HEK293 (cell line): ENCODE results near the gene FAM89A.

Experiments used
- CTCF ChIA-PET: fragments of 350-600 bp; formaldehyde crosslinking; extraction: SDS; loops from one replicate; lab custom pipeline; 2021; ENCODE audit warnings: antibody characterized with exemption; lab: Yijun Ruan, JAX
- POLR2A ChIA-PET: fragments of 300-600 bp; formaldehyde crosslinking; extraction: SDS; loops from one replicate; lab custom pipeline; 2020; ENCODE audit warnings: antibody characterized with exemption, inconsistent platforms; lab: Yijun Ruan, JAX
- H3K27ac ChIP-seq: fragments of 200-500 bp; sonication (Bioruptor generic); 2 replicates; pipeline ENCODE4 v1.5.1; 2014; ENCODE audit warnings: low read depth, low read length, control low read depth, inconsistent platforms; ENCODE audit errors: extremely low read depth
- H3K36me3 ChIP-seq, 2 experiments: fragments of 200-500 bp in 1 of 2; sonication (Bioruptor generic) in 1 of 2; 1 replicate in 1 of 2; 2 replicates in 1 of 2; pipeline ENCODE4 v1.5.1; 2014 to 2017; ENCODE audit warnings: inconsistent platforms in 2 of 2, low read length in 2 of 2; ENCODE audit not compliant: control insufficient read depth in 2 of 2, insufficient read depth in 1 of 2
- H3K4me1 ChIP-seq: fragments of 200-500 bp; sonication (Bioruptor generic); 2 replicates; pipeline ENCODE4 v1.5.1; 2014; ENCODE audit warnings: mild to moderate bottlenecking, low read length, inconsistent platforms; ENCODE audit not compliant: control insufficient read depth, insufficient read depth
- H3K4me3 ChIP-seq: 2 replicates; pipeline ENCODE4 v1.5.1; 2011; ENCODE audit warnings: low read depth, mild to moderate bottlenecking, control low read depth, low read length, moderate library complexity
- H3K9me3 ChIP-seq: fragments of 200-500 bp; sonication (Bioruptor generic); 2 replicates; pipeline ENCODE4 v1.5.1; 2014; ENCODE audit warnings: low read depth, low read length, inconsistent platforms; ENCODE audit not compliant: control insufficient read depth, insufficient read depth
- BCL11A ChIP-seq: fragments of 450-650 bp; formaldehyde crosslinking; IDR thresholded peaks from 2 replicates; pipeline ENCODE4 v1.5.1; 2016; ENCODE audit warnings: low read depth, missing biosample characterization, missing genetic modification characterization
- BCL11B ChIP-seq: fragments of 450-650 bp; formaldehyde crosslinking; IDR thresholded peaks from 2 replicates; pipeline ENCODE4 v1.5.1; 2016; ENCODE audit warnings: low read depth, missing biosample characterization, missing genetic modification characterization
- GLI2 ChIP-seq: fragments of 450-650 bp; formaldehyde crosslinking; IDR thresholded peaks from 2 replicates; pipeline ENCODE4; 2017; ENCODE audit warnings: missing biosample characterization, missing genetic modification characterization, low read depth, borderline replicate concordance
- GLIS2 ChIP-seq: fragments of 450-650 bp; formaldehyde crosslinking; IDR thresholded peaks from 2 replicates; pipeline ENCODE4 v1.5.1; 2016; ENCODE audit warnings: missing biosample characterization, missing genetic modification characterization
- IKZF3 ChIP-seq: fragments of 450-650 bp; IDR thresholded peaks from 2 replicates; pipeline ENCODE4 v1.5.0; 2018; ENCODE audit warnings: missing biosample characterization, mild to moderate bottlenecking, missing genetic modification characterization, moderate library complexity
- KLF10 ChIP-seq: fragments of 450-650 bp; IDR thresholded peaks from 2 replicates; pipeline ENCODE4 v1.5.1; 2018; ENCODE audit warnings: missing biosample characterization, mild to moderate bottlenecking, missing genetic modification characterization
- KLF9 ChIP-seq: fragments of 450-650 bp; formaldehyde crosslinking; IDR thresholded peaks from 2 replicates; pipeline ENCODE4 v1.5.1; 2016; ENCODE audit warnings: missing biosample characterization, missing genetic modification characterization, low read depth
- OSR2 ChIP-seq: fragments of 450-650 bp; formaldehyde crosslinking; IDR thresholded peaks from 2 replicates; pipeline ENCODE4 v1.5.1; 2016; ENCODE audit warnings: missing biosample characterization, missing genetic modification characterization
- PATZ1 ChIP-seq: fragments of 450-650 bp; formaldehyde crosslinking; IDR thresholded peaks from 2 replicates; pipeline ENCODE4 v1.5.1; 2016; ENCODE audit warnings: missing biosample characterization, missing genetic modification characterization
- PRDM1 ChIP-seq: fragments of 450-650 bp; formaldehyde crosslinking; IDR thresholded peaks from 2 replicates; pipeline ENCODE4; 2016; ENCODE audit warnings: missing biosample characterization, missing genetic modification characterization
- SETDB1 ChIP-seq: IDR thresholded peaks from one replicate; pipeline ENCODE4 v1.6.1; 2017; ENCODE audit warnings: mild to moderate bottlenecking, low read length, moderate library complexity, mixed read lengths; ENCODE audit not compliant: insufficient read length
- SP2 ChIP-seq: fragments of 450-650 bp; formaldehyde crosslinking; IDR thresholded peaks from 2 replicates; pipeline ENCODE4 v1.5.1; 2016; ENCODE audit warnings: missing biosample characterization, missing genetic modification characterization
- SP3 ChIP-seq: fragments of 450-650 bp; formaldehyde crosslinking; IDR thresholded peaks from 2 replicates; pipeline ENCODE4 v1.5.1; 2016; ENCODE audit warnings: missing biosample characterization, missing genetic modification characterization
- TRIM28 ChIP-seq: IDR thresholded peaks from 2 replicates; pipeline ENCODE4 v1.6.1; 2011; ENCODE audit warnings: low read length, control low read depth, borderline replicate concordance
- ZBTB48 ChIP-seq: fragments of 450-650 bp; formaldehyde crosslinking; IDR thresholded peaks from 2 replicates; pipeline ENCODE4 v1.5.1; 2016; ENCODE audit warnings: missing biosample characterization, missing genetic modification characterization
- ZEB2 ChIP-seq: fragments of 450-650 bp; formaldehyde crosslinking; IDR thresholded peaks from 2 replicates; pipeline ENCODE4 v1.5.1; 2016; ENCODE audit warnings: missing biosample characterization, missing genetic modification characterization
- ZFP3 ChIP-seq: fragments of 450-650 bp; formaldehyde crosslinking; IDR thresholded peaks from 2 replicates; pipeline ENCODE4 v1.5.1; 2016; ENCODE audit warnings: low read depth, missing biosample characterization, missing genetic modification characterization
- ZNF112 ChIP-seq: fragments of 450-650 bp; formaldehyde crosslinking; IDR thresholded peaks from 2 replicates; pipeline ENCODE4 v1.5.0; 2017; ENCODE audit warnings: missing biosample characterization, missing genetic modification characterization
- ZNF132 ChIP-seq: fragments of 450-650 bp; formaldehyde crosslinking; IDR thresholded peaks from 2 replicates; pipeline ENCODE4 v1.5.1; 2017; ENCODE audit warnings: missing biosample characterization, missing genetic modification characterization, borderline replicate concordance
- ZNF146 ChIP-seq: fragments of 450-650 bp; formaldehyde crosslinking; IDR thresholded peaks from 2 replicates; pipeline ENCODE4 v1.5.1; 2016; ENCODE audit warnings: missing biosample characterization, missing genetic modification characterization
- ZNF175 ChIP-seq: fragments of 450-650 bp; formaldehyde crosslinking; IDR thresholded peaks from 2 replicates; pipeline ENCODE4 v1.5.1; 2016; ENCODE audit warnings: missing biosample characterization, missing genetic modification characterization
- ZNF211 ChIP-seq: fragments of 450-650 bp; formaldehyde crosslinking; IDR thresholded peaks from 2 replicates; pipeline ENCODE4 v1.5.1; 2016; ENCODE audit warnings: low read depth, missing biosample characterization, missing genetic modification characterization
- ZNF221 ChIP-seq: fragments of 450-650 bp; formaldehyde crosslinking; IDR thresholded peaks from 2 replicates; pipeline ENCODE4 v1.5.1; 2017; ENCODE audit warnings: missing biosample characterization, missing genetic modification characterization, borderline replicate concordance
- ZNF302 ChIP-seq: fragments of 450-650 bp; formaldehyde crosslinking; IDR thresholded peaks from 2 replicates; pipeline ENCODE4 v1.5.1; 2016; ENCODE audit warnings: missing biosample characterization, missing genetic modification characterization, low read depth
- ZNF433 ChIP-seq: fragments of 450-650 bp; formaldehyde crosslinking; IDR thresholded peaks from 2 replicates; pipeline ENCODE4 v1.5.1; 2016; ENCODE audit warnings: missing biosample characterization, missing genetic modification characterization, low read depth
- ZNF560 ChIP-seq: fragments of 450-650 bp; formaldehyde crosslinking; IDR thresholded peaks from 2 replicates; pipeline ENCODE4 v1.5.1; 2017; ENCODE audit warnings: missing biosample characterization, missing genetic modification characterization, borderline replicate concordance
- ZNF585B ChIP-seq: fragments of 450-650 bp; formaldehyde crosslinking; IDR thresholded peaks from 2 replicates; pipeline ENCODE4 v1.5.1; 2016; ENCODE audit warnings: missing biosample characterization, missing genetic modification characterization
- ZNF626 ChIP-seq: fragments of 450-650 bp; sonication (Bioruptor Pico); formaldehyde crosslinking; IDR thresholded peaks from 2 replicates; pipeline ENCODE4 v1.5.1; 2018; ENCODE audit warnings: missing biosample characterization, missing genetic modification characterization, inconsistent platforms
- ZNF701 ChIP-seq: fragments of 450-650 bp; formaldehyde crosslinking; IDR thresholded peaks from 2 replicates; pipeline ENCODE4 v1.5.1; 2016; ENCODE audit warnings: missing biosample characterization, missing genetic modification characterization
- ZNF747 ChIP-seq: fragments of 450-650 bp; formaldehyde crosslinking; IDR thresholded peaks from 2 replicates; pipeline ENCODE4 v1.5.1; 2016; ENCODE audit warnings: missing biosample characterization, missing genetic modification characterization
- ZNF768 ChIP-seq: fragments of 450-650 bp; formaldehyde crosslinking; IDR thresholded peaks from 2 replicates; pipeline ENCODE4 v1.5.1; 2018; ENCODE audit warnings: missing biosample characterization, mild to moderate bottlenecking, missing genetic modification characterization
- ZNF776 ChIP-seq: fragments of 450-650 bp; formaldehyde crosslinking; IDR thresholded peaks from 2 replicates; pipeline ENCODE4 v1.5.0; 2017; ENCODE audit warnings: missing biosample characterization, missing genetic modification characterization, borderline replicate concordance
- ZNF791 ChIP-seq: fragments of 450-650 bp; formaldehyde crosslinking; IDR thresholded peaks from 2 replicates; pipeline ENCODE4 v1.5.1; 2016; ENCODE audit warnings: missing biosample characterization, missing genetic modification characterization
- ZNF792 ChIP-seq: fragments of 450-650 bp; formaldehyde crosslinking; IDR thresholded peaks from 2 replicates; pipeline ENCODE4 v1.5.1; 2016; ENCODE audit warnings: missing biosample characterization, missing genetic modification characterization
- ZSCAN16 ChIP-seq: fragments of 450-650 bp; formaldehyde crosslinking; IDR thresholded peaks from 2 replicates; pipeline ENCODE4 v1.5.1; 2016; ENCODE audit warnings: missing biosample characterization, missing genetic modification characterization
- ZSCAN30 ChIP-seq: fragments of 450-650 bp; IDR thresholded peaks from 2 replicates; pipeline ENCODE4 v1.5.1; 2018; ENCODE audit warnings: missing biosample characterization, mild to moderate bottlenecking, missing genetic modification characterization, moderate library complexity
- ZXDB ChIP-seq: fragments of 450-650 bp; formaldehyde crosslinking; IDR thresholded peaks from 2 replicates; pipeline ENCODE4 v1.5.1; 2016; ENCODE audit warnings: missing biosample characterization, missing genetic modification characterization

FAM89A gene

GRCh38 chr1:231040019-231040799 lies at the start of gene FAM89A:
Gene FAM89A, minus strand, starts transcription at chr1:231040254. Its CDS starts 43 bp downstream, at chr1:231040211.
- H3K4me3 ChIP-seq: peak within 1 kb of the TSS; percentile 78
- H3K9me3 ChIP-seq: no peaks in the 10 kb centered on the region
- ChIA-PET CTCF (interaction anchor here (0.6 kb wide), 3 partner anchors 43 to 162 kb away, joined by 3 to 4 read pairs (median 3); no protein-coding TSS in a partner anchor), POLR2A (interaction anchor here (0.6 to 1.1 kb wide), 3 partner anchors 52 to 398 kb away, joined by 3 to 7 read pairs (median 3); partner anchors contain the start of gene TRIM67)
- H3K27ac ChIP-seq: peak within 1 kb of the TSS; percentile 78; the same call in 1 of the 2 replicates
- peaks cover 18% of the 10 kb centered on the region for H3K4me1 ChIP-seq
- H3K36me3 ChIP-seq: no peaks in the 10 kb centered on the region
- TF ChIP-seq SP3 (no peak; the same call in 1 of the 2 replicates), ZNF112 (no peak), PATZ1 (tag by site-specific recombination) (peak; percentile 93), ZNF776 (tag by site-specific recombination) (no peak), ZNF701 (tag by site-specific recombination) (no peak), KLF9 (tag by site-specific recombination) (peak; percentile 93), GLIS2 (no peak; the same call in 1 of the 2 replicates), BCL11A (tag by site-specific recombination) (peak; percentile 70), GLI2 (tag by site-specific recombination) (no peak), KLF10 (peak; percentile 61; the same call in 1 of the 2 replicates), ZNF175 (tag by site-specific recombination) (0 out of 2 replicates have a peak, but pooled peaks have one; percentile 30), PRDM1 (no peak), OSR2 (tag by site-specific recombination) (no peak), ZBTB48 (tag by site-specific recombination) (no peak; the same call in 1 of the 2 replicates), BCL11B (tag by site-specific recombination) (no peak; the same call in 1 of the 2 replicates), ZNF585B (peak; percentile 4; the same call in 1 of the 2 replicates), ZNF560 (tag by site-specific recombination) (no peak), ZNF211 (tag by site-specific recombination) (no peak), ZSCAN16 (tag by site-specific recombination) (0 out of 2 replicates have a peak, but pooled peaks have one; percentile 44), ZNF791 (0 out of 2 replicates have a peak, but pooled peaks have one; percentile 52), ZNF792 (tag by site-specific recombination) (0 out of 2 replicates have a peak, but pooled peaks have one; percentile 82), ZXDB (tag by site-specific recombination) (peak; percentile 97), ZNF132 (no peak), ZNF433 (tag by site-specific recombination) (no peak), ZSCAN30 (tag by site-specific recombination) (peak; percentile 31; the same call in 1 of the 2 replicates), ZNF221 (no peak), SP2 (tag by site-specific recombination) (no peak), ZNF626 (tag by site-specific recombination) (peak; percentile 54; the same call in 1 of the 2 replicates), ZNF747 (tag by site-specific recombination) (no peak), TRIM28 (no peak), ZNF302 (tag by site-specific recombination) (no peak), IKZF3 (no peak; the same call in 1 of the 2 replicates), SETDB1 (no peak), ZEB2 (tag by site-specific recombination) (peak; percentile 81), ZNF768 (tag by site-specific recombination) (no peak; the same call in 1 of the 2 replicates), ZFP3 (tag by site-specific recombination) (peak; percentile 23; the same call in 1 of the 2 replicates), ZNF146 (tag by site-specific recombination) (peak; percentile 51)
